GM21737 (cell line): ENCODE results near the gene STK16.

Experiments
- ATAC-seq: cut with Tn5 transposase; IDR thresholded peaks from one replicate; pipeline ENCODE4 v1.9.1; 2021; ENCODE audit warnings: mild to moderate bottlenecking, moderate library complexity; ENCODE audit not compliant: unreplicated experiment

Gene STK16

DNA sequence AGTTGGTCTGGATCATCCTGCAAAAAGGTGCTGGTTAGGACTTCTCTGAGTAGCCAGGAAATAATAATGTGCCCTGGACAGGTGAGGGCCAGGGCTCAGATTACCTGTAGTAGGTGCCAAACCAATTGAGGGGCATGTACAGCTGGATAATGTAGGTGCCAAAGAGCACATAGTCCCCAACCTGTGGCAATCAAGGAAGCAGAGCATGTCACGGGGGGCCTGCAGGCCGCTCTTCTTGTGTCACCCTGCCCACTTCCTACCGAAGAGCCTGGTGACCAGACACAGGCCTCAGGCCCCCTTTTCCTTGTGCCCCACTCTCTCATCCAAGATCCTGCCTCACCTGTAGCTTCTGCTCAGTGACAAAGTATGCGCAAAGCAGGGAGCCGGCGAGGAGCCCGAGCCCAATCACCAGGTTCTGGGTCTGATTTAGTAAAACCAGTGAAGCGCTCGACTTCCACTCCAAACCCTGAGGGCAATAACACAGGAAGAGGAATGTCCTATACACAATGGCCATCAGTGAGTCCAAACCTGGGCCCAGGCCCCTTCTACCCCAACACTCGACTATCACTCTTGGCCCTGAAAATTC is 31.7 kb upstream of the STK16 start:
- no peak for ATAC-seq

DNA sequence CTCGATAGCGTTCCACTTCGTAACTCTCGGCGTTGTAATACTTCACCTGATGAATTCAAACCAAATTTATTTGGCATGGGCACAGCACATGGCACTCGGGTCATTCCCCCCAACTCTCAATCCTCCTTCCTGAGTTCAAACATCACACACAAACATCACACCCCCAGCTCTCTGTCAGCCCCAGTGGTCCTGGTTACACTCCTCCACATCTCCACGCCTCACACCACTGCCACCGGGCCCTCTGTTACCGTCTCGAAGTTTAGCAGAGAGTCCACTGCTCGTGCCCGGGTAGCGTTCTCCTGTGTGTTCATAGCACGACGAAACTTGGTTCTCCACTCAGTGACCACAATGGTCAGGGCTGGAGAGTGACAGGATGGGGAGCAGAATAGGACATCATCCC is 31.1 kb upstream of the STK16 start:
- ATAC-seq = no peak

DNA sequence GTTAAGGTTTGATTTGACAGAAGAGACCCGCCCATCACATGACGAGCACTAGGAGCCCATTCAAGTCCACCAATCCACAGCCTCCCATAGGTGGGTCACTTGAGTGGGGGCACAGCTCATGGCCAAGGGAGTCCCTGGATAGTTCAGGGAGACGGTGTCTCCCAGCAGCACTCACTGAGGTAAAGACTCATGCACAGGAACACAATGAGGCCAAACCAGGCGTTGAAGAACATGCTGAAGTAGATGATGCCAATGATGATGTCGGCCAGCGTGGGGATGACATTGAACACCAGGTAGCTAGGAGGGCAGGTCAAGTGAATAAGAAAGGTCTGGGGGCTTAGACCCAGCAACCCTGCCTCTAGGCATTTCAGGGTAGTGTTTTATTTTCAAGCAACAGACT is 30.5 kb upstream of the STK16 start:
- ATAC-seq = no peak

- no peak for ATAC-seq
Observed at GRCh38 chr2:219215871-219216534, 29.3 kb upstream of the STK16 start.

- ATAC-seq = no peak
Observed at GRCh38 chr2:219216535-219216915, 28.8 kb upstream of the STK16 start.

DNA sequence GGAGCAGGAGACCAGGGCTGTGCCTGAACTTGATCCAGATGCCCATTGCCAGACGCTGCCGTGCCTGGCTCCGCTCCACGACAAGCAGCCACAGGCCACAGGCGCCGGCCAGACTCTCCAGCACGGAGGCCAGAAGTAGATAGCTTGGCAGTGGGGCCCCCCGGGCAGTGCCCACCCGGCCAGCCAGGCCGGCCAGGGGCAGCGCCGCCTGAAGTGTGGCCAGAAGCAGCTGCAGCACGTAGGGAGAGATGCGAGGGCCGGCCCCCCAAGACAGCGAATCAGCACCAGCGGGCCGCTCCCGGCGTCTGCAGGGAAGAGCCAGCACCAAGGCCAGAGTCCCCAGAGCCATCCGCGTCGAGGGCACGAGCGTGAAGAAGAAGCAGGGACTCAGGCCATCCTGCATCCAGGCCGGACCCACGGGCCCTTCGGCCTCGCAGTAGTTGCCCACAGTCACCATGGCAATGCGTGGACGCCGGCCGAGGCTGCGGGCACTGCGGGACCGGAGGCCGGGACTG is 27.0 kb upstream of the STK16 start:
- peak; percentile 4 for ATAC-seq

DNA sequence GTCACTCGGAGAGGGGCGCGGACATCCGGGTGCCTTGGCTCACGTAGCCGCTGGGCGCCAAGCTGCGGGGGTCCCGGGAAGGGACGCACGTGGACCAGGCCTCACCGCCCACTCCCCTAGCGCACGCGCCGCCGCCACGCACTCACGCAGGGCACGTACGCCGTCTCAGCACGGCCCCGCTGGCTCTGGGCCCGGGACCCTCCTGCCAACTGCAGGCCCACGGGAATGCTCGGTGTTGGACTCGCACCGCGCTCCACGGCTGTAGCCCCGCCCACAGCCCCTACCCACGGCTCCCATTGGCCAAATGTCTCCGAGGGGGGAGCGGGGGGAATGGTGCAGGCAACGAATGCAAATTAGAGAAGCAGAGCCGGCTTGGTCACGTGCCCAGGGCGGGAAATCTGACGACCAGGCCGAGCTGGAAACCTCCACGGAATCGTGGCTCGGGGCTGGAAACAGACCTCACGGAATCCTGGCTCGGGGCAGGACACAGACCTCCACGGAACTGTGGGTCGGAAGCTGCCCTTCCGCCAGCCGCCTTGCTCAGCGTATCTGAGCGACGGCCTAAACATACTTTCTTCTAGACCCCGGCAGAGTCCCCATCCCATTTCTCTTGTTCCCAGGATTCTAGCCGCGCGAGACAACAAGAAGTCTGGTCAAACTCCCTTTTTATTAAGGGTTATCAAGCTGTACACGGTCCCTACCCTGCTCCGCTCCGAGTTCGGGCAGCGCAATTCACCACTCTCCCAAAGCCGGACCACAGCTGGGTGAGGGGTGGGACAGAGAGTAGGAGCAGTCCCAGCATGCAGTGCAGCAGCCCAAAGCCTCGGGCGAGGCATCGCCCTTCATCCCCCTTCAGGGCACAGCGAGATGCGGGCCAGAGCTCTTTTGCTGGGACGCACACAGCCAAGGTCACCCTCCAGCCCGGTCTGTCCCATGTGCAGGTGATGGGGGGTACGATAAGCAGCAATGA is 26.3 kb upstream of the STK16 start, which contains the start of gene ABCB6:
Gene ABCB6 (minus strand): TSS at position 227 of the 970 bp plus-strand sequence. CDS start 285 bp downstream, outside the sequence.
- ATAC-seq = peak; percentile 61

GRCh38 chr2:219219784-219220532 is 25.3 kb upstream of the STK16 start:
- ATAC-seq = no peak

GRCh38 chr2:219220652-219221402 is 24.5 kb upstream of the STK16 start:
- no peak for ATAC-seq

GRCh38 chr2:219221957-219222518 is 23.2 kb upstream of the STK16 start:
- no peak for ATAC-seq

GRCh38 chr2:219223831-219224610 is 21.3 kb upstream of the STK16 start:
- no peak for ATAC-seq

- no peak for ATAC-seq
Observed at GRCh38 chr2:219225350-219225749, 19.9 kb upstream of the STK16 start.

DNA sequence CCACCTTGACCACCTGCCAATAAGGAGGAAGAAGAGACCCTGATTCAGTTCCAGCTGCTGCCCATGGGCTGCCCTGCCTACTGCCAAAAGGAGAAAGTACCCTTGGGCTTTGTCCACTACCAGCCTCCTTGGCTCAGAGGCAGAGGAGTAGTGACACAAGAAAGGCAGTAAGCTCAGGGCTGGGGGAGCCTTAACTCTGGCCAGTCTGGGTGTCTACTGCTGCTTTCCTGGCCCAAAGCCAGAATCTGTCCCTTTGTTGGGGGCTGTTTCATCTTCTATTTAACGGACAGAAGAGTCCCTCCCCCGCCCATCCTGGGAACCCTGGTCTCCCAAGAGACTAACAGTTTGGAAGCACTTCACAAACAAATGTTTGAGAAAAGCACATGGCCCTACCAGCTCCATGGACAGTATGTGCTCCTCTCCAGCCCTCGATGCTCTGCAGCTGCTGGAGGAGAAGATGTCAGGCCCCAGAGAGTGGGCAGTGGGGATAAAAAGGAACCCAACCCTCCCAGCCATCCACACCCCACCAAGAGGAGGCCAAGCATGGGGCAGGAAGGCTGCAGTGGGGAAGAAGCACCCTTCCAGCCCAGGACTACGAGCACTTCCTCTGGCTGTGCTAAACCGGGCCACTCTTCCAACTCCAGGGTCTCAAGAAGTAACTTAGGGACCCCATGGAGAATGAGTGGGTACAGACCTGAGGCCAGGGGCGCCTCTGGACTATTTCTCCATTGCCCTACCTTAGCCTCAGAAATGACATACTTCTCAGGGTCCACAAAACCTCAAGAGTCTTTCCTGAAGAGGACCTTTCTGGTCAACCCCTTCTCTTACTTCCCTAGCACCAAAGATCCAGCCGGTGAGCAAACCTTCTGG is 17.0 kb upstream of the STK16 start:
- ATAC-seq = no peak

GRCh38 chr2:219228911-219229304 is 16.4 kb upstream of the STK16 start:
- ATAC-seq = no peak

DNA sequence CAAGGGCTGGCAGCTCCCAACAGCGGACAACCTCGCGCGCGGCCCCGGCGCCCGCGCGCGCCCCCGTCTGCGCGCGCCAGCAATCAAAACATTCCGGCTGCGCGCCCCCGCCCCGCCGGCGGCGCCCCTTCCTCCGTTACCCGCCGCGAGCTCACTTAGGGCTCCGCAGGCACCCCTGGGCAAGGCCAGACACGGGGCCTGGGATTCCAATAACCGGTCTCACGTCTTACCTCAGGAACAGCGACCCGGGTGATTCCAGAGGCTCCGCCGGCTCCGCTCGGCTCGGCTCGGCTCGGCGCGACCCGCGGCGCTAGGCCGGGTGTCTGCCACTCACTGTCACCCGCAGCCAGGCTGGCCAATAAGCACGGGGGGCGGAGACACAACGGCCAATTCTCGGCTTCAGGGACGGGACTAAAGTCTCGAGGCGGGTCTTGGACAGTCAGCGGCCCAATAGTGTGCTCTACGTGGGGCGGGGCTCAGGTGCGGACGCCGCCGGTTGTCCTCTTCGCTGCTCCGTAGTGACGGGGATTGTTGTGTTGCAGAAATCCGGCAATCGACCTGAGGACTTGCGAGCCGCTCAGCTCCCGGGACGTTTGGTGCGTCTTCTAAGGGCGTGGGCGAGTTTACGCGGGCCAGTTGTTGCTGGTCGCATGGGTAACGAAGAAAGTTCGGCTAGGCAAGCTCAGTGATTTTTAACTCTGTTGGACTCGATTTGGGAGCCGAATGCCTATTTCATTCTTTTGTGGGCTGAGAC is 15.8 kb upstream of the STK16 start, which contains the start of the genes ANKZF1 and ATG9A:
Gene ANKZF1 (plus strand): TSS at position 502 of the 754 bp plus-strand sequence. CDS start 452 bp downstream, outside the sequence.
Gene ATG9A (minus strand): TSS at position 332 of the 754 bp plus-strand sequence. CDS start 1,612 bp downstream, outside the sequence.
- ATAC-seq = peak; percentile 97

GRCh38 chr2:219230059-219230540 is 15.2 kb upstream of the STK16 start:
- no peak for ATAC-seq

DNA sequence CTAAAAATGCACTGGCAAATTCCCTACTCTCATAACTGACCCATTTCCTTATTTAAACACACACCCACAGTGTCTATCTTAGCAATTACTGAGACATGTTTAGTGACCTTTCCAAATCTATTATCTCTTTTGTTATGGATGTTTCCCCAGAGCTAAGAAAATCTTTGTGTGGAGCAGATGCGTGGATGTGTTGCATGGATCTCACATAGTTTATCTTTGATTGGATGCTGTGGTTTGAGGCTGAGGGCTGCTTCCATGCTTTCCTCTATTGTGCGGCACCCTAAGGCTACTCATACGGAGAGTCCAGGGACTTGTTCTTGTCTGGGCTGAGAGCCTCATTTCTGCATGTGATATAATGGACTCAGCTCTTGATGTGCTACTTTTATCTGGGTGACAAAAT is 10.9 kb upstream of the STK16 start:
- no peak for ATAC-seq
